KOPT-K1 (cell line): ENCODE measurements around the gene DSN1.

Experiments used
- H3K27ac ChIP-seq: fragments of 200-600 bp; sonication (generic); 2 replicates; pipeline ENCODE4 v1.5.1; 2016; ENCODE audit warnings: antibody characterized with exemption, mild to moderate bottlenecking, low read depth, low read length; ENCODE audit not compliant: poor library complexity, severe bottlenecking
- H3K36me3 ChIP-seq: fragments of 200-600 bp; sonication (generic); 2 replicates; pipeline ENCODE4 v1.5.1; 2017; ENCODE audit warnings: antibody characterized with exemption, mild to moderate bottlenecking, low read length, moderate library complexity; ENCODE audit not compliant: insufficient read depth
- H3K9me3 ChIP-seq: fragments of 200-600 bp; sonication (generic); 2 replicates; pipeline ENCODE4 v1.5.1; 2017; ENCODE audit warnings: antibody characterized with exemption, low read length, mild to moderate bottlenecking; ENCODE audit not compliant: insufficient read depth, poor library complexity, severe bottlenecking

Gene DSN1

DNA sequence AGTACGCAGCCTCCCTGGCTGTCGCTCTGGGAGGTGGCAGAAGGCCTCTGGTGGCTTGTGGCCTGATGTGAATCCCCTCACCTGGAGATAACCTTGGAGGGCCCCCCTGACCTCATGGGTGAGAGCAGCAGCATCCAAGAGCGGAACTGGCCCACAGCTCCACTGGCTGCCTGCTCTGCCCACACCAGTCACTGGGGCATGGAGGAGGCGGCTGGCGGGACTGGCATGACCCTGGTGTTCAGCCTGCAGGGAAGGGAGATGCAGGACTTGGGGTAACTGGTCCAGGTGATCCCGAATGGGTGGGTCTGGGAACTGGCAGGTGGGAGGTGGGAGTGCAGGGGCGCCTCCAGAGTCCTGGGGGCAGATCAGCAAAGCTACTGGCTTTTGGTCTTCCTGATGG lies 10.6 kb upstream of the DSN1 start:
- H3K9me3 ChIP-seq: no peaks in the 10 kb centered on the region
- peaks cover 37% of the 10 kb centered on the region for H3K36me3 ChIP-seq
- no peak overlapping the region for H3K27ac ChIP-seq

DNA sequence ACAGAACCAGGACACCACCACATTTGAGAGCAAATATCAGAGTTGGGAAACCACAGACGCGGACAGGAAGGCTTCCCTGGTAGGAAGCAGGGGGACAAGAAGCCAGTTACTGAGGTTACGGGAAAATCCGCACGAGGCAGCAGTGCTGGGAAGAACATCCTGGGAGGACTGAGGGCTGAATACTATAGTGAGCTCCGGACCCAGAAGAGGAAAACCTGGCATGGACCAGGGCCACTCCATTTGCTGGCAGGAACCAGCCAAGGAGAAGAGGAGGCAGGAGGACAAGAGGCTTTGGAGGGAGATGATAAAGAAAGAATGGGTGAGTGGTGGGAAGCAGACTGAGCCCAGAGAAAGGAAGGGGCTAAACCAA lies 6.1 kb upstream of the DSN1 start:
- no peaks in the 10 kb centered on the region for H3K9me3 ChIP-seq
- H3K27ac ChIP-seq: no peak overlapping the region
- peaks cover 14% of the 10 kb centered on the region; the same call in 1 of the 2 replicates for H3K36me3 ChIP-seq

DNA sequence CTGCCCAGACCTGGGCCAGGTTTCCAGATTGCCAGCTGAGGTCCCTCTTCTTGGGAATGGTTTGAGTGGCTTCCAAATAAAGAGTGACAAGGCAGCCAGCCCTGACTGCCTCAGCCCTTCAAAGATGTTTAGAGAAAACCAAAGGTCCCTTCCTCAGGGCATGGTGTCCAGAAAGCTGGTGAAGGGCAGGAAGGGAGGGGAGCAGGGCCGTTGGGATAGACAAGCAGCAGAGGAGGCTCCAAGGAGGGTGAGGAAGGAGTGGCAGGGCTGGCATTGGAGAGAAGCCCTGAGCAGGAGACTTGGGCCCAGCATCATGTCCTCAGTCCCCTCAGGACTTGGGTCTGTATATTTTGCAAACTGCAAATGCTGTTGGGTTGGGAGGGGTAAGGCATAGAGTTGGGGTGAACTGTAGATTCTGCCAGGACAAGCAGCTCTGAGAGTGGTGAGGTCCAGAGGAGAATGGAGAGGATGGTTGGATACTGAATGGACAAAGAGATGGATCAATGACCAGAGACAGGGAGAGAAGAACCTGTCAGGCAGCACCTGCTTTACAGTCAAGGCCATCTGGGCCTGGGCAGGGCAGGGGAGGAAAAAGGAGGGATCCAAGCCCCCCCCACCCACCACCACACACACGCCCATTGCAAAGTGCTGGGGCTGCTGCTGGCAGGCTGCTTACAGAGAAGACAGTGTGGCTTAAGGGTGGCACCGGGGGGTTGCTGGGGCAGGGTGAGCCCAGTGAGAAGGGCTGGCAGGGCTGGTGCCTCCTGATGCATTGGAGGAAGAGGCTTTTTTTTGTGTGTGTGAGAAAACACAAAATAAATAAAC lies 5.5 kb upstream of the DSN1 start:
- no peaks in the 10 kb centered on the region for H3K9me3 ChIP-seq
- no peak overlapping the region for H3K27ac ChIP-seq
- H3K36me3 ChIP-seq: peaks cover 8% of the 10 kb centered on the region; the same call in 1 of the 2 replicates

DNA sequence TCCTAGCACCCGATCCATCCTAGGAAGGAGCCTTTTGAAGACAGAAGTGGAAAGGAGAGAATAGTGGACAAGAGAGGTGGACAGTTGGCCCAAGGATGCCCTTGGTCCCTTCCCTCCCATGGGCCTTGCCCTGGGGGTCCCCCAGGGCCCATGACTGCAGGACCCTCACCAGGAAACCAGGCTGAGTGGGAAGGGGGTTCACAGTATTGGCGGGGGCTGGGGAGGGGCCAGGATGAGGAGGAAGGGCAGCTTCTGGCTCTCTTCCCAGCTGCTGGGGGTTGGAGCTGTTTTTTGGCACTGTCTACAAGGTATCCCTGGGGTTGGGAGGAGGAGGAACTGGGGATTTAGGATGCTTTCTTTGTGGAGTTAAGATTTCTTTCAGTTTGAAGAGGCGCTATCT lies 4.0 kb upstream of the DSN1 start:
- H3K9me3 ChIP-seq: no peaks in the 10 kb centered on the region
- H3K36me3 ChIP-seq: no peaks in the 10 kb centered on the region
- no peak overlapping the region for H3K27ac ChIP-seq

DNA sequence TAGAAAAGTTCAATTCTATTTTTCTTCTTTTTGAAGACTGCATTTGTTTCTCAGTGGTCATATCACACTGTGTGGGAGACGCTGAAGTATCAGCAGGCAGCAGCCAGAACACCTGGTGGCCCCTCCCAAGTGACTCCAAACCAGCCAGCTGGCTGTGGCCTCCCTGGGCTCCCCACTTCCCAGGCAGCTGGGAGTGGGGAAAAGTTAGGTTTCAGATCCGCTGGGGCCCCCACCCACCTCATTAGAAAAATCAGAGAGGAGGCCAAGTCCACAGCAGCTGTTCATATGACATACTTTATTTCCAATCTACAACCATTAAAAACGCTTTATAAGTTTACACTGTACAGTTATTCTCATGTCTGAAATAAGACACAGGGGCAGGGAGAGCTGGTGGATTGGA lies 3.6 kb upstream of the DSN1 start:
- Histone ChIP-seq H3K27ac (no peak overlapping the region), H3K9me3 (no peaks in the 10 kb centered on the region), H3K36me3 (no peaks in the 10 kb centered on the region)

DNA sequence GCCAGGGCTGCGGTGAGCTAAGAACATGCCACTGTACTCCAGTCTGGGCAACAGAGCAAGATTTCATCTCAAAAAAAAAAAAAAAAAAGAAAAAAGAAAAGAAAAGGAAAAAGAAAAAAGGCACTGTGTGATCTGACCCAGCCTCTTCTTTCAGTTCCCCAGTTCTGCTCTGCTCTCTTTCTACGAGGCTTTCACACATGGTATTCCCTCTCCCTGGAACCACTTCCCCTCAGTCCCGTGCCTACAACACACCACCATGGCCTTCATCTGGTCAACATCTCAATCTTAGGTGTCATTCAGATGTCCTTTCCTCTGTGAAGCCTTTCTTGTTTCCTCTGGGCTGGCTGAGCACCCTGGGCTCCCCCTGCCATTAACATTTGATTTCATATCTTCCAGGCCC lies 2.3 kb upstream of the DSN1 start:
- Histone ChIP-seq H3K9me3 (no peaks in the 10 kb centered on the region), H3K36me3 (peaks cover 9% of the 10 kb centered on the region), H3K27ac (no peak overlapping the region)

DNA sequence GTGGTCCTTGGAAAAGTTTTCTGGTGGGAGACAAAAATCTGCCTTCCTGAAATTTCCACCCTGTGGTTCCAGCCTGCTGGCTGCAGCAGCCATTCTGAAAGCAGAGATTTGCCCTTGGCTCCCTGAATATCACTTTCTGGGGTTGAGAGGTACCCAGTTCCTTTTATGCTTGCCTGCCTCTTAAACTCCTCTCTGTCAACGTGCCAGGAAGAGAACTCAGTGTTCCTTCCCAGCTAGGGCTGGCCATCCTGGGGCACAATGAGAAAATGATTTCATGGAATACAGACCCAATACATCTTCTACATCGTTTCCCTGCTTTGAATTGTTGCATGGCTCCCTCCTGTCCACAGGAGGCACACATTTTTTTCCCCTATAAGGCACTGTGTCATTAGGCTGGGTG lies 1.6 kb upstream of the DSN1 start:
- H3K36me3 ChIP-seq: peaks cover 15% of the 10 kb centered on the region
- H3K27ac ChIP-seq: no peak overlapping the region
- no peaks in the 10 kb centered on the region for H3K9me3 ChIP-seq

DNA sequence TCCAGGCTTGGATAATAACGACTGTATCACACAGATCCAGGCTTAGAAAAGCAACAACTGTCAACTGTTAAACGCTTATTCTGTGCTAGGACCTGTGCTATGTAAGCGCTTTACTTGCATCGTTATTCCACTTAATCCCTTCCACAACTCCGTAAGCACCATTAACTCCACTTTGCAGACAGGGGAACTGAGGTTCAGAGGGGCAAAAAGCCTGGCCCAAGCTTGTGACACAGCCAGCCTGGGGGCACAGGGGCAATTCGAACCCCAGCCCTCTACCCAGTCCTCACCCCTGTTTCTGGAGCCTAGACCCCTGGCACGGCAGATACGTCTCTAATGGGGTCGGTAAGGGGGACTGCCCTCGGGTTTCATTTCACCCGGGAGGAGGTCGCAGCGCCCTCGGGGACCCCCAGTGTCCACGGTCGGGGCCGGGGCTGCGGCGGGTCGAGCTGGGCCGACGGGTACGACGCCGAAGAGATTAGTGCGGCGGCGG lies 411 bp downstream of the DSN1 start:
- Histone ChIP-seq H3K9me3 (no peaks in the 10 kb centered on the region), H3K36me3 (peaks cover 36% of the 10 kb centered on the region), H3K27ac (peak overlapping the region; percentile 88)

DNA sequence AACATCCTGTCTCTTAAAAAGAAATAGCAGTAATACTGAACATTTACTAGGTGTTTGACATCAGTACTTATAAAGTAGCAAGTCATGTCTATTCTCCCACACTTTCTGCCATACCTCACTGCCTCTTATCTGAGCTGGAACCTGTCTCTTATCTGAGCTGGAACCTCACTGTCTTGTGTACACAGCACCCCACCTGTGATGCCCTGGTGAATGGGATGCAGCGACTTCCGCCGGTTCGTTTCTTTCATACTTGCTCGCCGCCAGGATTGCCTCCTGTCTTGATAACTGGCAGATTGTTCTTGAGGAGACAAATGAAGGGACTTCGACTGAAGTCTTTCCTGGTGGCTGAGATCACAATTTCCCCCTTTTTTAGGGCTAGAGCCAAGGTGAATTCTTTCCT lies 2.9 kb downstream of the DSN1 start:
- Histone ChIP-seq H3K36me3 (peaks cover 60% of the 10 kb centered on the region), H3K9me3 (no peaks in the 10 kb centered on the region)

DNA sequence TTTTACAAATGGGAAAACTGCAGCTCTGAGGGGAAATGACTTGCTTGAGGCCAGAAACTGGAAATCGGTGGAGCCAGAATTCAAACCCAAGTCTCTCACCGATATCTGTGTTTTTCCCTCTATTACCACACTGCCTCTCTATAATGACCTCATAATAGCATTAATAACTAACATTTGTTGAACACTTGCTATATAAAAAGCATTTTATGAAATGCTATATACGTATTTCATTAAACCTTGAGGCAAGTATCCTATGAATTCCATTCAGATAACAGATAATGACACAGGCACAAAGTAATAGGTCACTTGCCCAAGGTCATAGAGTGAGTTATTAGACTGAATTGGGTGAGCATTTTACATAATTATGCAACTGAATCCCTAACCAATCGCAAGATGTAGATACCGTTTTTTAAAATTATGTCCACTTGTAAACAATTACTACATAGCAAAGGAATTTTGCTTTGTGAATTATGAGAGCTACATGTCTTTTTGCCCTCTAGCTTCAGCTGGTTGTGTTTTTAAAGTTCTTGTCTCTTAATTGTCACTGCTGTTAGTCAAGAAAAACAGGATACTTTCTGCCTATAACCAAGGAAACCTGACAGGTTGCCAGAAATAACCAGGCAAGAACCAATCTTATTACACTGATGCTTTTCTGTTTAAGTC lies 4.7 kb downstream of the DSN1 start:
- peaks cover 76% of the 10 kb centered on the region for H3K36me3 ChIP-seq
- H3K9me3 ChIP-seq: no peaks in the 10 kb centered on the region
- H3K27ac ChIP-seq: no peak overlapping the region

More for the DNA sequence above, 2.9 kb downstream of the DSN1 start:
- H3K27ac ChIP-seq: no peak overlapping the region

DNA sequence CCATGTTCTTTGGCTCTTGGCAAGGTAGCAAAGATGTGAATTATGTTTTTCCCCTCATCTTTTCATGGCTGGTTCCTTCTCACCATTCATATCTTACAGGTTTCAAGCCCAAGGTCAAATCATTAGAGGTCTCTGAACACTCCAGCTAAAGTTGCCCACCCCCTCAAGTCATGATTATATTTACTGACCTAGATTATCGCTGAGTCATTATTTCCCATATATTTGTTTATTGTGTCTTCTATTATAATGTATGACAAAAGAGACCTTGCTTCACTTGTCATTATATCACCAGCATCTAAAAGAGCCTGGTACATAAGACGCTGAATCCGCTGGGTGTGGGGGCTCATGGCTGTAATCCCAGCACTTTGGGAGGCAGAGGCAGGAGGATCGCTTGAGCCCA lies 12.4 kb downstream of the DSN1 start:
- Histone ChIP-seq H3K9me3 (no peaks in the 10 kb centered on the region), H3K36me3 (peaks cover 97% of the 10 kb centered on the region), H3K27ac (no peak overlapping the region)

DNA sequence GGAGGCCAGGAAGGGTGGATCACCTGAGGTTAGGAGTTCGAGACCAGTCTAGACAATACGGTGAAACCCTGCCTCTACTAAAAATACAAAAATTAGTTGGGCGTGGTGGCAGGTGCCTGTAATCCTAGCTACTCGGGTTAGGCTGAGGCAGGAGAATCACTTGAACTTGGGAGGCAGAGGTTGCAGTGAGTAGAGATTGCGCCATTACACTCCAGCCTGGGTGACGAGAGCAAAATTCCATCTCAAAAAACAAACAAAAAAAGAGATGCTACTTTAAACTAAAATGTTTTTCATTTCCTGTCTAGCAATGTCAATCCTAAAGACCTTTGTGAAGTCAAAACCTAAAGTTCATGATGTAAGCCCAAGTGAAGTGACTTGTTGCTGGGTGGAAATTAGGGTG lies 12.9 kb downstream of the DSN1 start:
- Histone ChIP-seq H3K9me3 (no peaks in the 10 kb centered on the region), H3K27ac (no peak overlapping the region), H3K36me3 (peaks cover 97% of the 10 kb centered on the region)

DNA sequence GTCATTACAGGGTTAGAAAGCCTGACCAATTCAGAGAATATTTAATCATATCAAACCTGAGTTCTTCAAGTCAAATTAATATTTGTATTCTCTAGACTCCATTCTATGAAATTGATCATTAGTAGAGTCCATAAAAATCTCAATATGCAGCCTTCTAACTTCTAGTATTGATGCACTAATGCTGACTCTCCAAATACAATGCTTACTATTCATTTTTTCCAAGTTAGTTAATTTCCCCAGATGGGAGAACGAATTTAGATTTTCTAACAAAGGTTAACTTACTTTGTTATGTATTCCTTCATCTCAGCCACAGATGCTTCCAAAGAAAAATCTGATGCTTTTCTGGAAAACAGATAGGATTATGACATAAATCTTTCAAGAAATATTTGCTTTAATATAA lies 15.3 kb downstream of the DSN1 start:
- H3K27ac ChIP-seq: no peak overlapping the region

DNA sequence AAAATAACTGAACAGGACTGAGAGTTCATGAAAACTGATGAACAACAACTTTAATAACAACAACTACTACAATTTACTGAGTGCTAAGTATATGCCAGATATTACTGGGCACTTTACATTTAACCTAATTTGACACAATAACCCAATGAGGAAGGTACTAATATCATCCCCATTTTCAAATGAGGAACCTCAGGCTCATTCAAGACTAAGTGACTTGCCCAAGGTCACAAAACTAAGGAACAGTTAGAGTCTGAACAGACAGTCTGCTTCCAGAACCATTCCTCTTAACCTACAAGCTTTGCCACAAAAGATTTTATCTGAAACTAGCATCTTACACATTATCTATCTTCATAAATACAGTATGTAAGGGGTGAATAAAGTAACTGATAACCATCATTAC lies 17.1 kb downstream of the DSN1 start:
- H3K36me3 ChIP-seq: peaks cover 100% of the 10 kb centered on the region
- no peak overlapping the region for H3K27ac ChIP-seq
- no peaks in the 10 kb centered on the region for H3K9me3 ChIP-seq

More for the DNA sequence above, 15.3 kb downstream of the DSN1 start:
- Histone ChIP-seq H3K9me3 (no peaks in the 10 kb centered on the region), H3K36me3 (peaks cover 100% of the 10 kb centered on the region)

DNA sequence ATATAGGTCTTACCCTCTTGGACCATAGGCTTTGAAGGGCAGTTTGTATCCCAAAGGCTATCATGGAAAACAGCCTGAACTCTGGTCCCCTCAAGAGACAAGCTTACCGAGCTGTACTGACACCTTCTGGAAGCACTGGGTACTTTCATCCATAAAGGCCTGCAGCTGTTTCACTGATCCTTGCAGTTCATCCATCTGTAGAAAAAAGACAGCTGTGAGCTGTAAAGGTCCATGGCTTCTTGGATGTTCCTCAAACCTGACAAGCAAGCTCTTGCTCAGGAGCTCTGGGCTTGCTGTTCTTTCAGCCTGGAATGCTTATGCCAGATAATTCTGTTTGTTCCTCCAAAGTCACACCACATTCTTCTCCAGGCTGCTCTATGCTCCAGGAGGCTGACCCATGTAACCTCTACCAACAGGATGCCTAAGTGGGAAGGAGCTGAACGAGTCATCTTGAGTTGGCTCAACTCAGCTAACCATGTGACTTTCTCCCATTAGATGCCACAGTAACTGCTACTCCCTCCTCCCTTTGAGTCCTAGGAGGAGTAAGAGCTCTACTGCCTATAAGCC lies 18.8 kb downstream of the DSN1 start:
- H3K9me3 ChIP-seq: no peaks in the 10 kb centered on the region
- H3K36me3 ChIP-seq: peaks cover 100% of the 10 kb centered on the region
- H3K27ac ChIP-seq: no peak overlapping the region
